MV-4-11 (cell line): ENCODE measurements around the gene MAMDC4.
"Not testable (repeated sequence)": the region's sequence is repeated elsewhere in the genome, so short reads cannot be mapped to it uniquely, and the experiment has no call there.

ENCODE experiments used
- DNase-seq: peaks from one replicate; lab custom pipeline; 2025; lab: John Stamatoyannopoulos, UW

The MAMDC4 gene

DNA sequence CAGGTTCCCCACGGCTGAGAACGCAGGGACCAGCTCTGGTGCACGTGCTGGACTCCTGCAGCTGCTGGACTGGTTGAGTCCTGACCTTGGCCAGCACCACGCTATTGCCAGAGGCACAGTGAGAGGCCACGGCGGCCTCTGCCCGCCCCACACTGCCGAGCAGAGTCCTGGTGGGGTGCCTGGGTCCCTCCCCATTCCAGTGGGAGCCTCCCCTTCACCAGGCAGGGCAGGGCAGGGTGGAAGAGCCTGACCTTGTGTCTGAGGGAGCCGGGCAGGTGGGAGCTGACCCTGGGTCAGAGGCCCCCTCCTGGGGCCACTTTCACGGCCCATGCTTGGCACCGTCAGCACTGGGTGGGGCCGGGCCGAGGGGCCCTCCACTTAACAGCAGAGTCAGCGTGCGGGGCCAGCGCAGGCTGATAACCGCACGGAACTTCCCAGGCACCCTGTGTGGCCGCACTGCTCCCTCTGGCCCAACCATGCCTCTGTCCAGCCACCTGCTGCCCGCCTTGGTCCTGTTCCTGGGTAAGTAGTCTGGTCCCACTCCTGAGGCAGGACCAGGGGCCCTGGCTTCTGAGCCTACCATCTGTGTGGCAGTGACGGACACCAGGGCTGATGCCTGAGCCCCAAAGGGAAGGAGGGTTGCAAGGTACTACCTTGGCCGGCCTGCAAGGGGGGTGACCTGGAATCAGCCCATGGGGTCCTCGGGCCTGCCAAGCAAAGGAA, at the start of gene MAMDC4:
TSS of gene MAMDC4 (plus strand) at position 406 of the 723 bp plus-strand sequence. CDS start at position 477, 71 bp downstream.
- DNase-seq = no peak

DNA sequence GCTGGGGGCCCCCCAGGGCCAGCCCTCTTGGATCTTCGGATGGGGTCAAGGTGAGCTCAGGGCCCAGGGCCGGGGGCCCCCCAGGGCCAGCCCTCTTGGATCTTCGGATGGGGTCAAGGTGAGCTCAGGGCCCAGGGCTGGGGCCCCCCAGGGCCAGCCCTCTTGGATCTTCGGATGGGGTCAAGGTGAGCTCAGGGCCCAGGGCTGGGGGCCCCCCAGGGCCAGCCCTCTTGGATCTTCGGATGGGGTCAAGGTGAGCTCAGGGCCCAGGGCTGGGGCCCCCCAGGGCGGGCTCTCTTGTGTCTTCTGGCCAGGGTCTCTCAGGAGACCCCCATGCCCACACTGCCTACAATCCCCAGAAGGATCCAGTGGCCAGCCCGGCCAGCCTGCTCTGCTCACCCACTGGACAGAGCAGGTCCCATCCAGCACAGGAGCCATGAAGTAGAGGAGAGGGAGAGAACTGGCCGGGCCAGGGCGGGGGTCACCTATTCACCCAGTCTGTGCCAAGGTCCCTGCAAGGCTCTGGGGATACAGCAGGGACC, 49.1 kb upstream of the MAMDC4 start:
- DNase-seq = not testable (repeated sequence)

DNA sequence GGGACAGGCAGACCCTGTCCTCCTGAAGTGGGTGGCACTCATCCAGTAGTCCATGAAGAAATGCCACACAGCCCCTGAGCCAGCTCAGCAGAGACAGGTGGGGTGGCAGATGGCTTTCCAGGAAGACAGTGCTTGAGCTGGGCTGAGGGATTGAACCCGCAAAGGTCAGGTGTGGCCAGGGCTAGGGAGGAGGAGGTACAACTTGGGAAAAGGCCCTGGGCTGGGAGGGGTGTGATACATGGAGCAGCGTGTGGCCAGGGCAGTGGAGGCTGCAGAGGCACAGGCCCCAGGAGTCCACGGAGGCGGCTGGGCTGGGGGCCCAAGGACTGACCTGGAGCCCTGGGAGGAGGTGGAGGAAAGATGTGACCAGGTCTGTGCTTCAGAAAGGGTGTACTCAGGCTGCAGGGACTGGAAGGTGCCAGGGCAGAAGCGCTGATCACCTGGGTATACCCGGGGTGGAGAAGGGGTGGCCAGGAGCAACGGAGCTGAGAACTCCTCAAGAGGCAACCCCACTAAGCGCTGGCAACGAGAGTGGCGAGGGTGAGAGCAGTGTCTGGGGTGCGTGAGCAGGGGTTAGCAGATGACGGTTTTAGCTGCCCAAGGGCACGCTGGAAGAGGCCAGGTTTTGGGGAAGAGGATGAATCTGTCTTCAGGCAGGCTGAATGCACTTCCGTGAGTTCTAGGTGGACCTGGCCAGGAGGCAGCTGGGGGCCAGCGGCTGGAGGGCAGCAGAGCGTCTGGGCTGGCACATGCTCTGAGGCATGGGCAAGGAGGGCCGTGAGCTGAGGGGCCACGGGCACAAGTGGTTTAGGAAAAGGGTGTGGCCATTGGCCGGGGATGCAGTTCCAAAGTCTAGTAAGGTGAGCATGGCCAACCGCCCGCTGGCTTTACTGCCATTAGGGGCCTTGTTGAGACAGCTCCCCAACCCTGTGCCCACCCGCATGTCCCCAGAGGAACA, 48.3 kb upstream of the MAMDC4 start:
- no peak for DNase-seq

DNA sequence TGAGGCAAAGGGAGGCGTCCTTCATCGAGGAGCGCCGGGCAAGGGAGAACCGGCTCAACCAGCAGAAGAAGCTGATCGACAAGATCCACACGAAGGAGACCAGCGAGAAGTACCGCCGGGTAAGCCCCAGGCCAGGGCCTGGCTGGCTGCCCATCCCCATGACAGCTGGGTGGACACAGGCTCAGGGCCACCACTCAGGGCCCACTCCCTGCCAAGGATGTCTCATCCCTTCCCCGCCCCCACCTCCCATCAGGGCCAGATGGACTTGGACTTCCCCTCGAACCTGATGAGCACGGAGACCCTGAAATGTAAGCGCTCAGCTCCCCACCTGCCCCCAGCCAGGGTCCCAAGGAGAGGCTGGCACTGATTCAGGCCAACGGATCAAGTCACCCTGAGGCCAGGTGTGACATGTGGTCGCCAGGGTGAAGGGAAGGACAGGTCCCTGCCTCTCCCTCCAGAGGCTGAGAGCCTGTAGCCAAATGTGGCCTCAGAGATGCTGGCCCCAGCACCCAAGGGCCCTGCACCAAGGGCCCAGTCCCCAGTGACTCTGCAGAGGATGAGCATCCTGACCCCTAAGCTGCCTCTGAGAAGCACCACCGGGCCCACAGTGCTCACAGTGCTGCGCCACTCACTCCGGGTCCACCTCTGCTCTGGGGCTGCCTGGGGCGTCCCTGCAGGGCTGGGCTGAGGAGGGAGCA, 47.5 kb upstream of the MAMDC4 start:
- DNase-seq = no peak

DNA sequence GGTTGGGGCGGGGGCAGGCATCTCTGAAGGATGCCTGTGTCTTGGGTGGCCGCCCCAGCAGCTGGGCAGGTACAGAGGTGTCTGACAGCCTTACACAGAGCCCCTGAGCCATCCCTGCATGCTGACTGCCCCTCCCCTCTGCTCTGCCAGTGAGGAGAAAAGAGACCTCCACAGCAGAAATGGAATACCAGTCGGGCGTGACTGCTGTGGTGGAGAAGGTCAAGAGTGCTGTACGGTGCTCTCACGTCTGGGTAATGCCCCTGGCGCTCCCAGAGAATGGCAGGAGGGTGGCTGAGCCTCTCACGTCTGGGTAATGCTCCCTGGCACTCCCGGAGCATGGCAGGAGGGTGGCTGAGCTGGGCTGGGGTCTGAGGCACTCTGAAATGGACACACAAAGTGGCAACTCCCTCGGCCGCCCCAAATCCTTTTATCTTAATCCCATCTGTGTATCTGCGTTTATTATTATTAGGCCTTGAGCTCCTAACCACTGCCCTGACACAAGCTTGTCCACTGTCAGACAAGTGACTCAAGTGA, 46.9 kb upstream of the MAMDC4 start:
- no peak for DNase-seq

GRCh38 chr9:136806067-136806466, 46.1 kb upstream of the MAMDC4 start:
- no peak for DNase-seq

DNA sequence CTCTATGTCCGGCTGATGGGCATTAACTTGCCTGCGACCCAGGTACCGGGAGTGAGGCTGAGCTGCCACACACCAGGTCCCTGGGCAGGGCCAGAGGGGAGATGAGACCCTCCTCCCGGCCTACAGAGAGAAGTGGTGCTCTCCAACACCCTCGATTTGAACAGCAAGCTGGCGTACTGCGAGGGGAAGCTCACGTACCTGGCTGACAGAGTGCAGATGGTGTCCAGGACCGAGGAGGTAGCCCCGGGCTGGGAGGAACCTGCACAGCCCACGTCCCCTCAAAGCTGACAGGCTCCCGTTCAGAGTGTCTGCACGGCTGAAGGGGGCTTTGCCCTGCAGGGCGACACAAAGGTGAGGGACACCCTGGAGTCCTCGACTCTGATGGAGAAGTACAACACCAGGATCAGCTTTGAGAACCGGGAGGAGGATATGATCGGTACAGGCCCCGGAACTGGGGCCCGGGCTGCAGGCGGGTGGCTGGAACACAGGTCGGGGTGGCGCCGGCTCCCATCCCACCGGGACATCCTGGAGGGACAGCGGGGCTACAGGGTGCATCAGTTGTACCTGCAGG, 45.4 kb upstream of the MAMDC4 start:
- DNase-seq = no peak

- DNase-seq = peak; percentile 68
Observed at GRCh38 chr9:136807281-136808074, 44.7 kb upstream of the MAMDC4 start, which contains the start of gene RABL6. Gene RABL6, plus strand, starts transcription at chr9:136807948. Its CDS starts 249 bp downstream, at chr9:136808197.

- no peak for DNase-seq
Observed at GRCh38 chr9:136808075-136808805, 43.9 kb upstream of the MAMDC4 start.

- DNase-seq = peak; percentile 32
Observed at GRCh38 chr9:136808806-136809158, 43.4 kb upstream of the MAMDC4 start.

- no peak for DNase-seq
Observed at GRCh38 chr9:136814725-136815421, 37.3 kb upstream of the MAMDC4 start.

- no peak for DNase-seq
Observed at GRCh38 chr9:136815422-136815782, 36.7 kb upstream of the MAMDC4 start.

DNA sequence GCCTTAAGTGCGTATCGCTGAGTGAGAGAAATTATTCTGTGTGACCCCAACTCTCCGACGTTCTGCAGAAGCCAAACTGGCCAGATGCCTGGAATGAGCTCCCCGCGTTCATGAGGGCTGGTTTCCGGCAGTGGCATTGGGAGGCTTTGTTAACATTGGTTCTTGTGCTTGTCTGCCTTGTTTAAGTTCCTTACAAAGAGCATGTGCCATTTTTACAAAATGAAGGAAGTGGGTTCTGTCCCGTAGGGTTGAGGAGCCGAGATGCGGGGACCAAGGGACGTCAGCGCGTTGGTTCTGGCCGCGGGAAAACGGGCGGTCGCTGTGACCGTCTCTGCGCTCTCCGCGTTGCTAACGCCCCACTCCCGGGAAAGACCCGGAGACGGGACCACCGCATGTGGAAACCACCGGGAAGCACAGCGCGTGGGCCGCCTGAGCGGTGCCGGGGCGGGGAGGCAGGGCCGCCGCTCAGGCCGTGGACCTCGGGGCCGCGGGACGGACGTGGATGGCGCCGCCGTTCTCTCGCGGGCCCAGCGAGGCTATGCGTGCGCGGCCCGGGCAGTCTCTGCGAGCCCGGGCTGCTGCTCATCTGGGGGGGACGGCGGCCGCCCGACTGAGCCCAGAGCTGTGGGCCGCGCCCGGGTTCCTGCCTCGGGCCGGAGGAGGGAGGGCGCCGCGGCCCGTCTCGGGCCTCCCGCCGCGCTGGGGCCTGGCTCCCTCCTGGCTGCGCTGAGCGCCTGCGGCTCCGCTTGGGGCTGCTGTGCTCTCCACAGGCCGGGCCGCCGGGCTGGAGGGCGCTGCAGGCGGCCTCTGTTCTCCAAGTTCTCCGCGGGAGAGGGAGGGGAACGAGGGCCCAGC, 30.9 kb upstream of the MAMDC4 start:
- DNase-seq = no peak

GRCh38 chr9:136821826-136822544, 30.2 kb upstream of the MAMDC4 start:
- no peak for DNase-seq

- DNase-seq = no peak
Observed at GRCh38 chr9:136823136-136824046, 28.8 kb upstream of the MAMDC4 start.

DNA sequence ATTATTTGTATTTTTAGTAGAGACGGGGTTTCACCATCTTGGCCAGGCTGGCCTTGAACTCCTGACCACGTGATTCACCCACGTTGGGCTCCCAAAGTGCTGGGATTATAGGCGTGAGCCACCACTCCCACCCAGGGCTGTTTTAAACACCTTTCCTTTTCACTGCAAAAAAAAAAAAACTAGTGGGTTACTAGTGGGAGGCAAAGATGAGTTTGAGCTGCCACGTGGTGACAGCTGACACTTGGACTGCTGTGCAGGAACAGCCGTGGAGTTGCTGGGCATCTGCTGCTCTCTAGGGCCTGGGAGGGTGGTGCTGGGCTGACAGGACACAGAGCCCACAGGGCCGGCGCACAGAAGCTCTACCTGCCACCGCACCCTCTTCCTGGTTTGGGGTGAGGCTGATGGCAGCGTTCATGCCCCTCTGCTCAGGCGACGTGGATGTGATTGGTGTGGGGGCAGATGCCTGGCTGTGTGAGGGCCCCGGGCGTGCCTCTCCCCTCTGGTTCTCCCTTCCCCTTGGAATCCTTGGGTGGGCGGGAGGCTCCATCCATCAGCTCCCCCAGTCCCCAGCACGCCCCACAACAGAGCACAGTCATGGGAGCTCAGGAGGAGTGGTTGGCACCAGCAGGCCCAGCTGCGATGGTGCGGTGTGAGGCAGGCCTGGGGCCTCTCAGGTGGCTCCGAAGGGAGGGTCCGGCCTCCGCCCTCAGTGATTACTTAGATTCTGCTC, 27.5 kb upstream of the MAMDC4 start:
- no peak for DNase-seq
